Measurements from ENCODE around the gene POC5. TPM values are rescaled to one million over a fixed set of nuclear protein-coding genes. Genes with fewer than 3 reads are reported as not detected.

Gene POC5
- total RNA-seq, 1 experiment from 2014 or later, result 14.8 TPM

DNA sequence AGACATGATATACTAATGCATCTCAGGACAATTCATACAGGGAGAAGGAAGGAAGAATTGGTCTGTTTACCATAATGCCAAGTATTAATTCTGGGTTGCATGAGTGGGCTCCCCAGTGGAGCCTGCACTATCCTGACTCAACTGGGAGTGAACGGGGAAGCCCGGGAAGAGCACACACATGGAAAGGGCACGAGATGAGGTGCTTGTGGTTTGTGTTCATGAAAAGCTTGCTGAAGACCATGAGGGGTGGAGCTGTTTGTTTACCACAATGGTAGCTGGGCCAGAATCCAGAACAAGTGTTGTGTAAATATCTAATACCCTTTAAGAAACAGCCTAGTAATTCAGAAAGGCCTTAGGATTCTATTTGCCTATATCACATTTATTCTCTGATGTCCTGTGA is 44.6 kb downstream of the POC5 start:
- H3K36me3 ChIP-seq (ENCODE audit: control insufficient read depth in 1 of 2, insufficient read depth in 2 of 2, low read length in 2 of 2), result 0 out of 4 replicates have a peak, but pooled peaks cover 0 to 2% of the 10 kb centered on the region in 2 experiments
- H3K4me2 ChIP-seq (ENCODE audit: low read length), result no peak overlapping the region
- DNase-seq (ENCODE audit: low read depth, low spot score) (no peak), ATAC-seq (no peak)
- ChIA-PET CTCF (no interaction called here), RAD21 (ENCODE audit: low non-redundant PET in 1 of 2, low total read pairs in 2 of 2, uncharacterized antibody in 2 of 2, unreplicated experiment in 2 of 2) (no interaction called here), POLR2A (no interaction called here)
- no peaks in the 10 kb centered on the region for H3K27me3 ChIP-seq (ENCODE audit: insufficient read depth, low read length)
- no peak overlapping the region for H2AFZ ChIP-seq (ENCODE audit: low read depth, low read length, poor library complexity, severe bottlenecking)
- no peaks in the 10 kb centered on the region for H3K9me3 ChIP-seq (ENCODE audit: control insufficient read depth in 1 of 2, insufficient read depth in 1 of 2, low read depth in 1 of 2, low read length in 2 of 2)
- H4K20me1 ChIP-seq (ENCODE audit: insufficient read depth), result no peaks in the 10 kb centered on the region
- H3K9me2 ChIP-seq (ENCODE audit: insufficient read depth), result no peaks in the 10 kb centered on the region
- TF ChIP-seq CBX3 (IDR thresholded peaks at IDR 0.05; ENCODE audit: low read depth) (no peak), ZFX (IDR thresholded peaks at IDR 0.05) (no peak), SP1 (IDR thresholded peaks at IDR 0.05; ENCODE audit: low read depth) (no peak), TCF7L2 (IDR thresholded peaks at IDR 0.05; ENCODE audit: borderline replicate concordance, extremely low read depth, insufficient read depth, insufficient read length) (no peak), EZH2 (IDR thresholded peaks at IDR 0.05) (no peak), ZNF274 (IDR thresholded peaks at IDR 0.05; ENCODE audit: low read depth, low read length) (no peak), YY1 (IDR thresholded peaks at IDR 0.05; ENCODE audit: extremely low read depth, insufficient replicate concordance, low read depth, low read length) (no peak), FOSL1 (IDR thresholded peaks at IDR 0.05; ENCODE audit: low read depth) (no peak), POLR2A (IDR thresholded peaks at IDR 0.05; ENCODE audit: borderline replicate concordance, extremely low read depth, insufficient read depth, insufficient read length) (no peak)
- TF ChIP-seq, protein P1, sequence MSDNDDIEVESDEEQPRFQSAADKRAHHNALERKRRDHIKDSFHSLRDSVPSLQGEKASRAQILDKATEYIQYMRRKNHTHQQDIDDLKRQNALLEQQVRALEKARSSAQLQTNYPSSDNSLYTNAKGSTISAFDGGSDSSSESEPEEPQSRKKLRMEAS (IDR thresholded peaks at IDR 0.05), result no peak
- TF ChIP-seq, protein P2, sequence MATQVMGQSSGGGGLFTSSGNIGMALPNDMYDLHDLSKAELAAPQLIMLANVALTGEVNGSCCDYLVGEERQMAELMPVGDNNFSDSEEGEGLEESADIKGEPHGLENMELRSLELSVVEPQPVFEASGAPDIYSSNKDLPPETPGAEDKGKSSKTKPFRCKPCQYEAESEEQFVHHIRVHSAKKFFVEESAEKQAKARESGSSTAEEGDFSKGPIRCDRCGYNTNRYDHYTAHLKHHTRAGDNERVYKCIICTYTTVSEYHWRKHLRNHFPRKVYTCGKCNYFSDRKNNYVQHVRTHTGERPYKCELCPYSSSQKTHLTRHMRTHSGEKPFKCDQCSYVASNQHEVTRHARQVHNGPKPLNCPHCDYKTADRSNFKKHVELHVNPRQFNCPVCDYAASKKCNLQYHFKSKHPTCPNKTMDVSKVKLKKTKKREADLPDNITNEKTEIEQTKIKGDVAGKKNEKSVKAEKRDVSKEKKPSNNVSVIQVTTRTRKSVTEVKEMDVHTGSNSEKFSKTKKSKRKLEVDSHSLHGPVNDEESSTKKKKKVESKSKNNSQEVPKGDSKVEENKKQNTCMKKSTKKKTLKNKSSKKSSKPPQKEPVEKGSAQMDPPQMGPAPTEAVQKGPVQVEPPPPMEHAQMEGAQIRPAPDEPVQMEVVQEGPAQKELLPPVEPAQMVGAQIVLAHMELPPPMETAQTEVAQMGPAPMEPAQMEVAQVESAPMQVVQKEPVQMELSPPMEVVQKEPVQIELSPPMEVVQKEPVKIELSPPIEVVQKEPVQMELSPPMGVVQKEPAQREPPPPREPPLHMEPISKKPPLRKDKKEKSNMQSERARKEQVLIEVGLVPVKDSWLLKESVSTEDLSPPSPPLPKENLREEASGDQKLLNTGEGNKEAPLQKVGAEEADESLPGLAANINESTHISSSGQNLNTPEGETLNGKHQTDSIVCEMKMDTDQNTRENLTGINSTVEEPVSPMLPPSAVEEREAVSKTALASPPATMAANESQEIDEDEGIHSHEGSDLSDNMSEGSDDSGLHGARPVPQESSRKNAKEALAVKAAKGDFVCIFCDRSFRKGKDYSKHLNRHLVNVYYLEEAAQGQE (IDR thresholded peaks at IDR 0.05; ENCODE audit: low read depth), result no peak
- TF ChIP-seq, protein P3, sequence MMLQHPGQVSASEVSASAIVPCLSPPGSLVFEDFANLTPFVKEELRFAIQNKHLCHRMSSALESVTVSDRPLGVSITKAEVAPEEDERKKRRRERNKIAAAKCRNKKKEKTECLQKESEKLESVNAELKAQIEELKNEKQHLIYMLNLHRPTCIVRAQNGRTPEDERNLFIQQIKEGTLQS (IDR thresholded peaks at IDR 0.05), result no peak
- TF ChIP-seq, protein P4, sequence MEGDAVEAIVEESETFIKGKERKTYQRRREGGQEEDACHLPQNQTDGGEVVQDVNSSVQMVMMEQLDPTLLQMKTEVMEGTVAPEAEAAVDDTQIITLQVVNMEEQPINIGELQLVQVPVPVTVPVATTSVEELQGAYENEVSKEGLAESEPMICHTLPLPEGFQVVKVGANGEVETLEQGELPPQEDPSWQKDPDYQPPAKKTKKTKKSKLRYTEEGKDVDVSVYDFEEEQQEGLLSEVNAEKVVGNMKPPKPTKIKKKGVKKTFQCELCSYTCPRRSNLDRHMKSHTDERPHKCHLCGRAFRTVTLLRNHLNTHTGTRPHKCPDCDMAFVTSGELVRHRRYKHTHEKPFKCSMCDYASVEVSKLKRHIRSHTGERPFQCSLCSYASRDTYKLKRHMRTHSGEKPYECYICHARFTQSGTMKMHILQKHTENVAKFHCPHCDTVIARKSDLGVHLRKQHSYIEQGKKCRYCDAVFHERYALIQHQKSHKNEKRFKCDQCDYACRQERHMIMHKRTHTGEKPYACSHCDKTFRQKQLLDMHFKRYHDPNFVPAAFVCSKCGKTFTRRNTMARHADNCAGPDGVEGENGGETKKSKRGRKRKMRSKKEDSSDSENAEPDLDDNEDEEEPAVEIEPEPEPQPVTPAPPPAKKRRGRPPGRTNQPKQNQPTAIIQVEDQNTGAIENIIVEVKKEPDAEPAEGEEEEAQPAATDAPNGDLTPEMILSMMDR (IDR thresholded peaks at IDR 0.05 in 2 of 3, conservative IDR thresholded peaks at IDR 0.05 in 1 of 3; ENCODE audit: borderline replicate concordance in 1 of 3, insufficient read depth in 1 of 3, low read depth in 2 of 3, low read length in 2 of 3), result no peak
- TF ChIP-seq, protein P5, sequence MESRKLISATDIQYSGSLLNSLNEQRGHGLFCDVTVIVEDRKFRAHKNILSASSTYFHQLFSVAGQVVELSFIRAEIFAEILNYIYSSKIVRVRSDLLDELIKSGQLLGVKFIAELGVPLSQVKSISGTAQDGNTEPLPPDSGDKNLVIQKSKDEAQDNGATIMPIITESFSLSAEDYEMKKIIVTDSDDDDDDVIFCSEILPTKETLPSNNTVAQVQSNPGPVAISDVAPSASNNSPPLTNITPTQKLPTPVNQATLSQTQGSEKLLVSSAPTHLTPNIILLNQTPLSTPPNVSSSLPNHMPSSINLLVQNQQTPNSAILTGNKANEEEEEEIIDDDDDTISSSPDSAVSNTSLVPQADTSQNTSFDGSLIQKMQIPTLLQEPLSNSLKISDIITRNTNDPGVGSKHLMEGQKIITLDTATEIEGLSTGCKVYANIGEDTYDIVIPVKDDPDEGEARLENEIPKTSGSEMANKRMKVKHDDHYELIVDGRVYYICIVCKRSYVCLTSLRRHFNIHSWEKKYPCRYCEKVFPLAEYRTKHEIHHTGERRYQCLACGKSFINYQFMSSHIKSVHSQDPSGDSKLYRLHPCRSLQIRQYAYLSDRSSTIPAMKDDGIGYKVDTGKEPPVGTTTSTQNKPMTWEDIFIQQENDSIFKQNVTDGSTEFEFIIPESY (IDR thresholded peaks at IDR 0.05; ENCODE audit: extremely low read depth, insufficient replicate concordance, low read length), result no peak
- no TSS peak for BruUV-seq (replicated peaks)
- H3K27ac ChIP-seq (ENCODE audit: low read depth, low read length), result no peak overlapping the region
- no peaks in the 10 kb centered on the region for H3K4me1 ChIP-seq (ENCODE audit: control insufficient read depth in 1 of 2, insufficient read depth in 2 of 2, low read length in 2 of 2)
- H3K9ac ChIP-seq (ENCODE audit: low read length), result no peak overlapping the region
- intact Hi-C loops (cut with micrococcal nuclease), result no loop called here
- H3K79me2 ChIP-seq (ENCODE audit: insufficient read depth, low read length), result no peaks in the 10 kb centered on the region
- H3K4me3 ChIP-seq (replicated peaks in 1 of 2; ENCODE audit: low read depth in 1 of 2, low read length in 2 of 2), result no peak overlapping the region
